Measurements from ENCODE around the gene NDUFA7.
"Not testable (repeated sequence)": the region's sequence is repeated elsewhere in the genome, so short reads cannot be mapped to it uniquely, and the experiment has no call there.

NDUFA7 gene

DNA sequence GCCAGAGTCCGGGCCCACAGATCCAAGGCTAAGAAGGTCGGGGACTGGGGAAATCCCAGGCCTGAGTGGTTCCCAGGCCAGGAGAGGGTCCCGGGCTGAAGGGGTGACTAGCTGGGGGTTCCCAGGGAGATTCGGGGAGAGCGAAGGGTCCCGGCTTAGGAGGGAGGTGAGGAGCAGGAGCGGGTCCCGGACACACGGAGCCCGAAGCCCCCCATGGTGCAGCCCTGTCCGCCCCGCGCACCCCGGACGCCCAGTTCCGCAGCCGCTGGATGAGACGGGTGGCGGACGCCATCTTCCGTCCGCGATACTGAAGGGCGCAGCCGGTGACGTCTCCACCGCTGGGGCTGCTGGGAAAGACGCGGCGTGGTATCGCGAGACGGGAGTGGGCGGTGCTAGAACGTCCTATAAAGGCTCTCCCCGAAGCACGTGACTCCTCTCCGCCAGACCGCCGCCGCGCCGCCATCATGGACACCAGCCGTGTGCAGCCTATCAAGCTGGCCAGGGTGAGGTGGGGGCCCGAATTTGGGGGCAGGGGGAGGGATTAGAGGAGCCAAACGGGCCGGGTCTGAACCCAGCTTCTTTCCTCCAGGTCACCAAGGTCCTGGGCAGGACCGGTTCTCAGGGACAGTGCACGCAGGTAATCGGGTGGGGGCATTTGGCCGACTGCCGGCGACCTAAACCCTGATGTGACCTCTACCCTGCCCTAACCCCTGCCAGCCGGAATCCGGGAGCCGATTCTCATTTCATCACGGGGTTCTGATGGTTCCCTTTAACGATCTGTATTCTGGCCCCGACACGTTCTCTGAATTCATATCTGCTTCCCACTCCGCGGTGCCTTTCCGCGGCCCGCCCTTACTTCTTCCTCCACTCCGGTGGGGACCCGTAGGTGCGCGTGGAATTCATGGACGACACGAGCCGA, at the start of gene NDUFA7, which contains the start of gene RPS28:
Gene NDUFA7, minus strand, starts transcription at position 309 of the 919 bp plus-strand sequence. Its CDS starts 17 bp downstream, at position 292.
Gene RPS28, plus strand, starts transcription at position 430 of the 919 bp plus-strand sequence. Its CDS starts 35 bp downstream, at position 465.
- peak; percentile 94 for DNase-seq (ENCODE audit: low spot score)

DNA sequence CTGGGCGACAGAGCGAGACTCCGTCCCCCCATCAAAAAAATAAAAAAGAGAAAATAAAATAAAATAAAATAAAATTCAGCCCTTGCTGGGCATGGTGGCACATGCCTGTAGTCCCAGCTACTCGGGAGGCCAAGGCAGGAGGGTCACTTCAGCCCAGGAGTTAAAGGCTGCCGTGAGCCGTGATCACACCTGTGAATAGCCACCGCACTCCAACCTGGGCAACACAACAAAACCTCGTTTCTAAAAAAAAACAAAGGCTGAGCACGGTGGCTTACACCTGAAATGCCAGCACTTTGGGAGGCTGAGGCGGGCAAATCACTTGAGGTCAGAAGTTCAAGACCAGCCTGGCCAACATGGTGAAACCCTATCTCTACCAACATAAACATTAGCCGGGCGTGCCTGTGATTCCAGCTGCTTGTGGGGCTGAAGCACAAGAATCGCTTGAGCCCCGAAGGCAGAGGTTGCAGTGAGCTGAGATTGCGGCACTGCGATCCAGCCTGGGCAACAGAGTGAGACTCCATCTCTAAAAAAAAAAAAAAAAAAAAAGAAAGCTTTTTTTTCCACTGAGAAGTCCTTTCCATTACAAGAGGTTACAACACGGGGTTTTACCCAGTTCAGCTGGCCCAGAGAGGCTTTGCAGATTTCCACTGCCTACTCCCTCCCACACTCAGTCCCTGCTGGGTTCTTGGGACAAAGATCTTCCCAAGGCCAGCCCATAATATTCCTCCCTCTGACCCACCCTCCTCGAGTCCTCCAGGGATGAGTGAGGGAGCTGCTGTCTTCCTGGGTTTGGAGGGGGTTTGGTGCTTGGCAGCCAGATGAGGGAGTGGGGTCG, 49.2 kb upstream of the NDUFA7 start:
- peak; percentile 35 for DNase-seq (ENCODE audit: low spot score)

DNA sequence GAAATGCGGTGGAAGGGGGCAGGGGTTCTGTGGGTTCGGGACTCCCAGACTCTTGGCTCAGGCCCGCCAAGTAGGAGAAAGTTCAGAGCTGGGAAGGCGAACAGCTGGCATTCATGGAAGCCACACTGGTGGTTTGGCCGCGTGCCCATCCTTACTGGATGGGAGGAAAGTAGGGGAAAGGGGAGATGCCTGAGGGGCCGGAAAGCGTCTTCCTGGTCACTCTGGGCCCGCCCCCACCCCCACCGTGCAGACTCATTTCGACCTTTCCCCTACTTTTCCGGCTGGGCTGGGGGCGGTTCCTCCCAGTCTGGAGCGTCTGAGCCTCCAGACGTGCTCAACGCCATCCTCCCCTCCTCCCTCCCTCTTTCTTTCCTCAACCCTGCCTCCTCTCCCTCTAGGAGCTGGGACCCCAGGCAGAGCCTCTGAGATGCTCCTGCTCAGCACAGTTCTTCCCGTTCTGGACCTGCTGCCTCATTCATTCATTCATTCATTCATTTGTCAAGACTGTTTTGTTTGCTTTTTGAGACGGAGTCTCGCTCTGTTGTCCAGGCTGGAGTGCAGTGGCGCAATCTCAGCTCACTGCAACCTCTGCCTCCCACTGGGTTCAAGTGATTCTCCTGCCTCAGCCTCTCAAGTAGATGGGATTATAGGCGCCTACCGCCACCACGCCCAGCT, 46.3 kb upstream of the NDUFA7 start:
- peak; percentile 80 for DNase-seq (ENCODE audit: low spot score)

DNA sequence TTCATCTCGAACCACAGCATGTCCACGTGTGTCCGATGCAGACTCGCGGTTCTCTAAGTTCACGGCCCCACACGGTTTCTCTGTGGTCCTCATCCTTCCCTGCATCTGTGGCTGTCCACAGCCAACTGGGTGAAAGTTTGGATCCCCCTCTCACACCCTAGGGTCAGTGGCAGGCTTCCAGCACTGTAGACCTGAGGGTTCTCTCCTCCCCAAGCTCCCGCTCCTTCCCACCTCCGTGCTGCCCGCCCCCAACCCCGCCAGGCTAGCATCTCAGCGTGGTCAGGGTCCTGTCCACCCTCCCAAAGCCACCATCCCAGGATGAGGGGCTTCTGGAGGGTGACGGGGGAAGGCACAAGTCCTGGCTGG, 45.8 kb upstream of the NDUFA7 start:
- no peak for DNase-seq (ENCODE audit: low spot score)

DNA sequence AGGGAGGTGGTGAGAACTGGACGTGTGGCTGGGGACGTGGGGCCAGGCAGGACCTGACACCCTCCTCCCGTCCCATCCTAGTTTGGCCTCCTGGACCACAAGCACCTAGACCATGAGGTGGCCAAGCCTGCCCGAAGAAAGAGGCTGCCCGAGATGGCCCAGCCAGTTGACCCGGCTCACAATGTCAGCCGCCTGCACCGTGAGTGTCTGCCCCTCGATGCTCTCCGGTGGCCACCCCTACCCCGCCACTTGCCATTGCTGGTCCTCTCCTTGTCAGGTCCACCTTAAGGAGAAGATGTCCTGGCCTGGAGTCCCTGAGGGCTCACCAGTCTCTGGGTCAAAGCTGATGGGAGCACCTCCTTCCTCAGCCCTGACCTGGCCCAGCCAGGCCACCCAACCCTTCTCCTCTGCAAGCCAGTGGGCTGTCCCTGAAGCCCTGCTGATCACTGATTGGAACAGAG, 45.0 kb upstream of the NDUFA7 start:
- peak; percentile 10 for DNase-seq (ENCODE audit: low spot score)

DNA sequence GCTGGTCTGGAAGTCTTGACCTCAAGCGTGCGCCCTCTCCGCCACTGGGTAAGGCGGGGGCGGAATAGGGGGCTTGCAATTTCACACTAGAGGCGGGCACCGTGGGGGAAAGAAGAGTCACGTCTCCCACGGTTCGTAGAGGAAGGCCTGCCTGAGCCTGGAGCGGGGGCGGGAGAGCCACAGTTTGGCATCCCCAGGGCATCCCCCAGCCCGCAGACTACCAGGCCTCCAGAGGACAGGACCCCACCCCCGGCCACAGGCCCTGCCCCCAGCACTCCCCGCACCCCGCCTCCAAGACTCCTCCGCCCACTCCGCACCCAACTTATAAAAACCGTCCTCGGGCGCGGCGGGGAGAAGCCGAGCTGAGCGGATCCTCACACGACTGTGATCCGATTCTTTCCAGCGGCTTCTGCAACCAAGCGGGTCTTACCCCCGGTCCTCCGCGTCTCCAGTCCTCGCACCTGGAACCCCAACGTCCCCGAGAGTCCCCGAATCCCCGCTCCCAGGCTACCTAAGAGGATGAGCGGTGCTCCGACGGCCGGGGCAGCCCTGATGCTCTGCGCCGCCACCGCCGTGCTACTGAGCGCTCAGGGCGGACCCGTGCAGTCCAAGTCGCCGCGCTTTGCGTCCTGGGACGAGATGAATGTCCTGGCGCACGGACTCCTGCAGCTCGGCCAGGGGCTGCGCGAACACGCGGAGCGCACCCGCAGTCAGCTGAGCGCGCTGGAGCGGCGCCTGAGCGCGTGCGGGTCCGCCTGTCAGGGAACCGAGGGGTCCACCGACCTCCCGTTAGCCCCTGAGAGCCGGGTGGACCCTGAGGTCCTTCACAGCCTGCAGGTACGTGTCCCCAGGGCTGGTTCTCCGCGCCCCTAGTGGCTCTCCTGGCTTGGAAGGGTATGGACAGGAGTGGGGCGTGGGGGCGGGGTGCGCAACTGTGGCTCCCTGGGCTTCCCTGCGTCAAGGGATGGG, 42.9 kb upstream of the NDUFA7 start, which contains the start of gene ANGPTL4:
Gene ANGPTL4, plus strand, starts transcription at position 353 of the 969 bp plus-strand sequence. Its CDS starts 167 bp downstream, at position 520.
- DNase-seq (ENCODE audit: low spot score): peak; percentile 61

DNA sequence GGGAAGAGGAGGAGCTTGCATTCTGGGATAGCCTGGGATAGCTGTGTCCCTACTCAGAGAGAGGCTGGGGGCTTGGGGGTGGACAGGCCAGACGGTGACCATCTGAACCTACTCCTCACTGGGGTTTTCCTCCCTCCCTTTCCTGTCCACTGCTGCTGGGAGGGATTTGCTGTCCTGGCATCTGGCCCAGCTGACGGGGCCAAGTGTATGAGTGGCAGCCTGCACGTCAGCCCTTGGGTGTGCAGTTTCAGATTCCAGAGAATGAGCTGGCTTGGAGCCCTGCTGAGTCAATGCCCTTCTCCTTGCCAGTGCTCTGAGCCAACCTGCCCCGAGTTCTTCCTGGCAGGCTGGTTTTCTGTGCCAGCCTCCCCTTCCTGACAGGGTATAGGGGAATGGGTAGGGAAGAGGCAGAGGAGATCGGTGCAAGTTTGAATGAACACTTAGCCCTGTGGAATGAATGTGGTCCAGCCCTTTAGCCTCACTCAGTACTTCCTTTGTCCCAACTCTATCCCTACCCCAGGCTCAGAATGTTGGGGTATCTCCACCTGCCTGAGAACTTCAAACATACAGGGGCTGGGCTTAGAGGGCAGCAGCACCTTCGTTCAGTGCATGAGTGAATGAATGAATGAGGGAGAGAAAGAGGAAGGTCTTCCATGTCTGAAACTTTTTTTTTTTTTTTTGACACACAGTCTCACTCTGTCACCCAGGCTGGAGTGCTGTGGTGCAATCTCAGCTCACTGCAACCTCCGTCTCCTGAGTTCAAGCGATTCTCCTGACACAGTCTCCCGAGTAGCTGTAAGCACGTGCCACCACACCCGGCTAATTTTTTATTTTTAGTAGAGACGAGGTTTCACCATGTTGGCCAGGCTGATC, 41.0 kb upstream of the NDUFA7 start:
- peak; percentile 83 for DNase-seq (ENCODE audit: low spot score)

DNA sequence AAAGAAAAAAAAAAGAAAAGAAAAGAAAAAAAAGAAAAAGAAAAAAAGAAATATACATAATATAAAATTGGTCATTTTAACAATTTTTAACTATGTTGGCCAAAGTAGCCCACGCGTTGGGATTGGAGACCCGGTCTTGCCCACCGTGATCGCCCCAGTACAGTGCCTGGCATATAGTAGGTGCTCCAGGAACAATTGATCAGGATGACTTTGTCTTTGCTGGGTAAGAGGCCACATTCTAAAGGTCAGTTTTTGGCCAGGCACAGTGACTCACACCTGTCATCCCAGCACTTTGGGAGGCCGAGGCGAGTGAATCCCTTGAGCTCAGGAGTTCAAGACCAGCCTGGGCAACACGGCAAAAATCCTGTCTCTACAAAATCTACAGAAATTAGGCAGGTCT, 39.0 kb upstream of the NDUFA7 start:
- no peak for DNase-seq (ENCODE audit: low spot score)

DNA sequence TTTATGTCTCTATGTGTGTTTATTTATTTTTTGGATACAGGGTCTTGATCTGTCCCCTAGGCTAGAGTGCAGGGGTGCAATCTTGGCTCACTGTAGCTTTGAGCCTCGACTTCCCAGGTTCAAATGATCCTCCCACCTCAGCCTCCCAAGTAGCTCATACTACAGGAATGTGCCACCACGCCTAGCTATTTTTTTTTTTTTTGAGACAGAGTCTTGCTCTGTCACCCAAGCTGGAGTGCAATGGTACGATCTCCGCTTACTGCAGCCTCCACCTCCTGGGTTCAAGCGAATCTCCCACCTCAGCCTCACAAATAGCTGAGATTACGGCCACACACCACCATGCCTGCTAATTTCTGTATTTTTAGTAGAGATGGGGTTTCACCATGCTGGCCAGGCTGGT, 37.8 kb upstream of the NDUFA7 start:
- DNase-seq (ENCODE audit: low spot score): no peak

DNA sequence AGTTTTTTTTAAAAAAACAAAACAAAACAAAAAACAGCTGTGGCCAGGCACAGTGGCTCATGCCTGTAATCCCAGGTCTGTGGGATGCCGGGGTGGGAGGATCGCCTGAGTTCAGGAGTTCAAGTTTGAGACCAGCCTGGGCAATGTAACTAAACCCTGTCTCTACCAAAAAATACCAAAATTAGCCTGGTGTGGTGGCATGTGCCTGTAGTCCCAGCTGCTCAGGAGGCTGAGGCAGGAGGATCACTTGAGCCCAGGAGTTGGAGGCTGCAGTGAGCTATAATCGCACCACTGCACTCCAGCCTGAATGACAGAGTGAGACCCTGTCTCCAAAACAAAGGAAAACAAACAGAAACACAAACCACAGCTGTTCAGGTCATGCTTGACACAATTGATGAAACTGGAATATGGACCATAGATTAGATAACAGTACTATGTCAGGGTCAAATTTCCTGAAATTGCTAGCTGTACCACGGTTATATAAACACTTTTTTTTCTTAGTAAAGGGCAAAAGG, 35.9 kb upstream of the NDUFA7 start:
- no peak for DNase-seq (ENCODE audit: low spot score)

DNA sequence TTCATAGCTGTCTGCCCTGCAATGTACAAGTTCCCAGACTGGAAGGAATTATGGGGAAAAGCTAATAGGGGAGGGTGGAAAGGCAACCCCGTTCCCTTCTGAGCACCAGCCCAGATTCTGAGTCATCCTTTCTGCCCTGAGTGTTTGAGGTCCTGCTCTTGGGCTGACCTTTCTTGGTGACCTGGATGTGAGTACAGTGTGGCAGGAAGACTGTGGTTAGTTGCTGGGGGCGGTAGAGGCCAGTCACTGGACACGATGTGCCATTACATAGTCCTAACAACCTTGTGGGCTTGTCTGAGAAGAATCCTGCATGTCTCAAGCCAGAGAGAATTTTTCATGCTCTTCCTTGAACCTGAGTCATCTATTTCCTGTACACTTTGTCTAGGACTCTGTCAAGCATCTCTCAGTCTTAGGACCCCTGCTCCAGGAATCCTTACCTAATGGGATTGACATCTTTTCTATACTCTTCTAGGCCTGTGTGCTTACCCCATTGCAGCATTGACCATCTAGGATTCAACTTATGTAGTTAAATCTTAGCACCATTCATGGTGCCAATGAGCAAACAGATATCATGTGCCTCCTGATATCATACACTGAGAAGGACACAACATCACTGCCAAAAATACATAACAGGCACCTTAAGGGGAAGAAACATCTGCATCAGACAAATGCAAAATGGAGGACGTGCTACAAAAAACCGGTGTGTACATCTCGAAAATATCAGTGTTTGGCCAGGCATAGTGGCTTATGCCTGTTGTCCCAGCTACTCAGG, 34.6 kb upstream of the NDUFA7 start:
- DNase-seq (ENCODE audit: low spot score): no peak

DNA sequence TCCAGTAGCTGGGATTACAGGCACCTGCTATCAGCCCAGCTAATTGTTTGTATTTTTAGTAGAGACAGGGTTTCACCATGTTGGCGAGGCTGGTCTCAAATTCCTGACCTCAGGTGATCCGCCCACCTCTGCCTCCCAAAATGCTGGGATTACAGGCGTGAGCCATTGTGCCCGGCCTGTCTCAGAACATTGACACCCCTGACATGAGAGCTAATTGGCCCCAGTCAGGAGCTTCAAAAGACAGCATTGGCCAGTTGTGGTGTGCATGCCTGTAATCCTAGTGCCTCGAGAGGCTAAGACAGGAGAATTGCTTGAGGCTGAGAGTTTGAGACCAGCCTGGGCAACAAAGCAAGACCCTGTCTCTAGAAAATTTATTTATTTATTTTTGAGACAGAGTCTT, 31.7 kb upstream of the NDUFA7 start:
- DNase-seq (ENCODE audit: low spot score): not testable (repeated sequence)

DNA sequence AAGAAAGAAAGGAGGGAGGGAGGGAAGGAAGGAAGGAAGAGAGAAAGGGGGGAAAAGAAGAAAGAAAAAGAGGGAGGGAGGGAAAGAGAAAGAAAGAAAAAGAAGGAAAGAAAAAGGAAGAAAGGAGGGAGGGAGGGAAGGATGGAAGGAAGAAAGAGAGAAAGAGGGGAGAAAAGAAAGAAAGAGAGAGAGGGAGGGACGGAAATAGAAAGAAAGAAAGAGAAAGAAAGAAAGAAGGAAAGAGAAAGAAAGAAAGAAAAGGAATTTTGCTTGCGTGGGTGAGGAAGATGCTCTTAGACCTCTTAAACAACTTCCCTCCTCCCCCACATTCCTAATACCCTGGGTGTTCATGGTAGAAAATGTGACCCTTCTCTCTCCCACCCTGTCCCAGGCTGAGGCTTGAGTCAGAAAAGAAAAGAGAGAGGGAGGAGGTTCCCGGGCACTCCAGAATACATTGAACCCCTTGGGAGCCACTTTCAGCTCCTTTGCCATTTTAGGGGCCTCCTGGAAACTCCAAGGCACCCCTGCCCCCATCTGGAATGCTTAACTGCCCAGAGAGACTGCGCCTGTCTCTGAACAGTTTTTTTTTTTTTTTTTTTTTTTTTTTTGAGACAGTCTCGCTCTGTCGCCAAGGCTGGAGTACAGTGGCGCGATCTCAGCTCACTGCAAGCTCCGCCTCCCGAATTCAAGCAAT, 31.1 kb upstream of the NDUFA7 start:
- DNase-seq (ENCODE audit: low spot score): no peak

DNA sequence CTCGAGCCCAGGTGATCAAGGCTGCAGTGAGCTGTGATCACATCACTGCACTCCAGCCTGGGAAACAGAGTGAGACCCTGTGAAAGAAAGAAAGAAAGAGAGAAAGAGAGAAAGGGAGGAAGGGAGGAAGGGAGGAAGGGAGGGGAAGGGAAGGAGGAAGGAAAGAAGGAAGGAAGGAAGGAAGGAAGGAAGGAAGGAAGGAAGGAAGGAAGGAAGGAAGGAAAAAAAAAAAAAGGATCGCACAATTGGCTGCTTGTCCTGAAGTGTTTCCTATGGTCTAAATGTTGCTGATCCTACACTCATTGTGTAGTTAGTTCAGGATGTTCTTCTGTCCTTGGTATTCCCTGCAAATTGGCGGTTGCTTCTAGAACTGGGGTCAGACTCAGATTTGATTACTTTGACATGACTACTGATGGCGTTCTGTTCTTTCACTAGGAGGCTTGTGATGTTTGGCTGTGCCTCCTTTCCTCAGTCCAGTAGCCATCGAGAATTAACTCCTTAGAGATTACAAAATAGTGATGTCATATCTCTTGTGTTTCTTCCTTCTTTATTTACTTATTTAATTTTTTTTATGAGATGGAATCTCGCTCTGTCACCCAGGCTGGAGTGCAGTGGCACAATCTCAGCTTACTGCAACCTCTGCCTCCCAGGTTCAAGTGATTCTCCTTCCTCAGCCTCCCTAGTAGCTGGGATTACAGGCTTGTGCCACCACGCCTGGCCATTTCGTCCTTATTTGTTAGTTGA, 28.6 kb upstream of the NDUFA7 start:
- not testable (repeated sequence) for DNase-seq (ENCODE audit: low spot score)

DNA sequence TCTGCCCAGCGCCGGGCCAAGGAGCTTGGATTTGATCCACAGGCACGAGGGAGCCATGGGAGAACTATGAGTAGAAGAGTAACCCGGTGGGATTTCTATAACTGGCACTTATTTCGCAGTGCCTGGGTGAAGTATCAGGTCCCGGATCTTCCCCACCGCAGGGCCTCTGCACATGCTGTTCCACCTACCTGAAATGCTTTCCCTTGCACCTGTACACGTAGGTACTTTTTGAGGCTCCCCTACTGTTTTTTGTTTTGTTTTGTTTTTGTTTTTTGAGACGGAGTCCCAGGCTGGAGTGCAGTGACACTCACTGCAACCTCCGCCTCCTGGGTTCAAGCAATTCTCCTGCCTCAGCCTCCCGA, 22.3 kb upstream of the NDUFA7 start:
- DNase-seq (ENCODE audit: low spot score): no peak

DNA sequence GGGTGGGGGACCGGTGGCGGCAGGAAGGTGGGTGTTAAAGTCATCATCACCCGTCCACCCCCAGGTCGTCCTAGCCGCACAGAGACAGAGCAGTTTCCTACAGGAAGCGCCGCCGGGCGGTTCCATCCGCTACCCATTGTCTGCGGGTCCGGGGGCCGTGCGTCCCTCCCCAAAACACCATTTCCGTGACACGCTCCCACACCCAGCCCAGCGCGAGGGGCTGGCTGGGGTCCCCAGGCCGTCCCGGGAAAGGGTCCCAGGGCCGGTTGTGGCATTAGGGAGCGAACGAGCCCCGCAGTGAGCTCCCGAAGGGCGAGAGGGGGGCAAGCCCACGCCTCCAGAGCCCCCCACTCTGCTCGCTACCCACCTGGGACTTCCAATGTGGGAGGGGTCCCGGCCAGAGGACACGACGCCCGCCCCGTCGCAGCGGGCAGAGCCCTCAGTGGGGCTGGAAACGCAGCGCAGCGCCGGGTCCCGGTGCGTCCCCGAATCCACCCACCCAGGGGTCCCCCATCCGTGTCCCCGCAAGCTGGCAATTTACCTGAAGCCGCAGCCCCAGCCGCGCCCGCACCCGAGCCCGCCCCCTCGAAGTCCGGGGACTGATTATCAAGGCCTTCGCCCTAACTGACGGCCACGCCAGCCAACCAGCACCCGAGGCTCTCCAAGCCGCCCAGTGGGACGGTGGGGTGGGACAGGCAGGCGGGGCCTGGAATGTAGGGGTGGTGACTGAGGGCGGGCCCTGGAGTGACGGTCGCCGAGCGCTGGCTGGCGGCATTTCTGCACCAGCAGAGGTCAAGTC, 21.7 kb upstream of the NDUFA7 start, which contains the start of gene KANK3:
Gene KANK3, minus strand, starts transcription at position 579 of the 799 bp plus-strand sequence. CDS start 5,434 bp downstream, outside the sequence.
- peak; percentile 89 for DNase-seq (ENCODE audit: low spot score)

Data from globus pallidus (tissue), 1 donor.